Neuronal stem cell (in vitro differentiated cells): ENCODE measurements around the gene NELL1.

Source experiments
- DNase-seq: peaks from one replicate; pipeline ENCODE4 v3.0.0-alpha.2; 2013; ENCODE audit warnings: low spot score
- H2AFZ ChIP-seq: one replicate; pipeline ENCODE4 v1.6.1; 2013; ENCODE audit warnings: mild to moderate bottlenecking, low read length, inconsistent platforms
- H2AK5ac ChIP-seq: 2 replicates; pipeline ENCODE4 v1.6.1; 2013; ENCODE audit warnings: low read depth, mild to moderate bottlenecking, inconsistent platforms, low read length, moderate library complexity, mixed read lengths
- H2BK120ac ChIP-seq: 2 replicates; pipeline ENCODE4 v1.6.1; 2013; ENCODE audit warnings: low read depth, mild to moderate bottlenecking, inconsistent platforms, low read length, moderate library complexity, mixed read lengths
- H2BK12ac ChIP-seq: one replicate; pipeline ENCODE4 v1.6.1; 2013; ENCODE audit warnings: low read length, inconsistent platforms
- H2BK15ac ChIP-seq: 2 replicates; pipeline ENCODE4 v1.6.1; 2013; ENCODE audit warnings: mild to moderate bottlenecking, low read length, inconsistent platforms, mixed read lengths
- H2BK5ac ChIP-seq: one replicate; pipeline ENCODE4 v1.6.1; 2013; ENCODE audit warnings: inconsistent platforms, mild to moderate bottlenecking, low read length, moderate library complexity
- H3K14ac ChIP-seq: one replicate; pipeline ENCODE4 v1.6.1; 2013; ENCODE audit warnings: low read length, inconsistent platforms
- H3K18ac ChIP-seq: 2 replicates; pipeline ENCODE4 v1.6.1; 2013; ENCODE audit warnings: low read length, inconsistent platforms
- H3K23ac ChIP-seq: 2 replicates; pipeline ENCODE4 v1.6.1; 2013; ENCODE audit warnings: low read depth, mild to moderate bottlenecking, mixed read lengths, low read length, inconsistent platforms; ENCODE audit not compliant: poor library complexity
- H3K27ac ChIP-seq: replicated peaks from 3 replicates; pipeline ENCODE4 v1.5.1; 2013; ENCODE audit warnings: low read length, inconsistent platforms
- H3K27me3 ChIP-seq, 3 experiments: 2 replicates each; pipeline ENCODE4 v1.6.1; 2013; ENCODE audit warnings: low read length in 3 of 3, mild to moderate bottlenecking in 2 of 3, inconsistent platforms in 1 of 3, low read depth in 1 of 3, mixed read lengths in 1 of 3, moderate library complexity in 1 of 3; ENCODE audit not compliant: control insufficient read depth in 3 of 3, insufficient read depth in 3 of 3
- H3K36me3 ChIP-seq, 2 donors: replicated peaks in 1 of 2; 2 replicates each; pipeline ENCODE4 v1.6.1; 2013; ENCODE audit warnings: low read length in 2 of 2; ENCODE audit not compliant: control insufficient read depth in 2 of 2, insufficient read depth in 2 of 2
- H3K4ac ChIP-seq: 2 replicates; pipeline ENCODE4 v1.6.1; 2013; ENCODE audit warnings: inconsistent platforms, mild to moderate bottlenecking, low read length, moderate library complexity
- H3K4me1 ChIP-seq, 2 donors: 1 replicate in 1 of 2; 2 replicates in 1 of 2; pipeline ENCODE4 v1.6.1; 2013; ENCODE audit warnings: low read length in 2 of 2, low read depth in 1 of 2; ENCODE audit not compliant: control insufficient read depth in 2 of 2, insufficient read depth in 1 of 2
- H3K4me2 ChIP-seq: one replicate; pipeline ENCODE4 v1.6.1; 2013; ENCODE audit warnings: mild to moderate bottlenecking, low read length, inconsistent platforms; ENCODE audit not compliant: insufficient read depth, poor library complexity, severe bottlenecking
- H3K4me3 ChIP-seq, 2 donors: 2 replicates each; pipeline ENCODE4 v1.5.1; 2013; ENCODE audit warnings: low read length in 2 of 2, mild to moderate bottlenecking in 2 of 2, inconsistent platforms in 1 of 2, moderate library complexity in 1 of 2
- H3K79me1 ChIP-seq: one replicate; pipeline ENCODE4 v1.6.1; 2013; ENCODE audit warnings: low read depth, mild to moderate bottlenecking, inconsistent platforms, low read length, moderate library complexity
- H3K9ac ChIP-seq: one replicate; pipeline ENCODE4 v1.6.1; 2013; ENCODE audit warnings: mild to moderate bottlenecking, low read depth, low read length, inconsistent platforms; ENCODE audit not compliant: poor library complexity
- H3K9me3 ChIP-seq, 2 donors: replicated peaks in 1 of 2; 2 replicates each; pipeline versions ENCODE3 to v1.6.1; 2013; ENCODE audit warnings: low read length in 2 of 2, mild to moderate bottlenecking in 2 of 2, inconsistent platforms in 1 of 2, low read depth in 1 of 2, mixed read lengths in 1 of 2, moderate library complexity in 1 of 2; ENCODE audit not compliant: control insufficient read depth in 2 of 2, insufficient read depth in 1 of 2
- H4K8ac ChIP-seq: one replicate; pipeline ENCODE4 v1.6.1; 2013; ENCODE audit warnings: low read depth, mild to moderate bottlenecking, inconsistent platforms, low read length, moderate library complexity
- H4K91ac ChIP-seq: one replicate; pipeline ENCODE4 v1.6.1; 2013; ENCODE audit warnings: low read length, low read depth, mild to moderate bottlenecking, inconsistent platforms; ENCODE audit not compliant: poor library complexity
- WGBS, 2 donors: extraction: QIAGEN DNeasy Blood & Tissue Kit; methylation state at CpG; one replicate each; pipeline ENCODE4 v1.1.7; 2013; ENCODE audit warnings: missing lambda C conversion rate in 2 of 2, mixed read lengths in 1 of 2; ENCODE audit not compliant: insufficient read length in 2 of 2, insufficient replicate concordance in 1 of 2; ENCODE audit errors: extremely low coverage in 2 of 2; 5-methylcytosine and 5-hydroxymethylcytosine counted together

Gene NELL1

DNA sequence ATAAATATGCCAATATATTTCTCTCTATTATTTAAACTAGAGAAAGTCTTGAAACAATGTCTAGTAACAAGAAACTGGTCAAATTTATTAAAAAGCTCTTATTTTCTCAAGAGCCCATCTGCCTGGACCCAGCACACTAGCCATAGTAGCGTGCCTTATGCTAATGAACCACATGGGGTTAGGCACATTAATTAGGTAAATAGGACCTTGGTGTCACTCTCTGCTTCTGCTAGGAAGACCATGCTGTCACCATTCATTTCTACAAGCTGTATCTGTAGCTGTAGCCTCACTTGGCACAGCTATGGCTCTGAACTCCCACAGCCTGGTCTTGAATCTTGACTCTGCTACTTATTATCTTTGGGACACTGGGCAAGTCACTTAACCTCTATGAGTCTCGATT, 390.5 kb downstream of the NELL1 start:
- Histone ChIP-seq H4K91ac (no peak overlapping the region), H2BK12ac (no peak overlapping the region), H3K27me3 (no peaks in the 10 kb centered on the region), H4K8ac (no peak overlapping the region), H3K36me3 (no peaks in the 10 kb centered on the region), H2AFZ (no peak overlapping the region), H2BK15ac (no peak overlapping the region), H2AK5ac (no peak overlapping the region), H3K4me3 (no peak overlapping the region), H2BK120ac (no peak overlapping the region), H3K9me3 (peaks cover 0 to 2% of the 10 kb centered on the region in 2 donors), H3K4ac (no peak overlapping the region), H3K9ac (no peak overlapping the region), H3K14ac (no peak overlapping the region), H3K79me1 (no peaks in the 10 kb centered on the region), H3K4me2 (no peak overlapping the region), H3K18ac (no peak overlapping the region), H2BK5ac (no peak overlapping the region), H3K4me1 (peaks cover 0 to 2% of the 10 kb centered on the region in 2 donors), H3K27ac (no peak overlapping the region), H3K23ac (no peak overlapping the region)
- DNase-seq: no peak
- WGBS, 2 donors: no CpG with 5 or more reads among the region's 2 CpGs

DNA sequence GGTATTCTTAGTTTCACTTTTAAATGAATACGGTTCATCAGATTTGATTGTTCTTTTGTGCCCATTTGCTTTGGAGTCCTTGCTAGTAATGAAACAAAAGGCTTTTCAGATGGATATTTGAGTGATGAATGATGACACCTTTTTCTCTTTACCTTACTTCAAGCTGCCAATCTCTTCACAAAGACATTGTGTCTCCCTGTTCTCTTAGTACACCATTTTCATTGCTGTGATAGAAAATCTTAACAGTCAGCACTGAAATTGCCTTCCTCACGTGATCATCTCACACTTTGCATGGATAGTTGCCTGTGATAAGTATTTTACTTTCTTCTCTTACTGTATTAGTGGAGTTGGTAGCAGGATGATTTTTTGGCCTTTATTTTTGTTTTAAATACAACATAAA, 396.6 kb downstream of the NELL1 start:
- Histone ChIP-seq H2BK5ac (no peak overlapping the region), H3K4me3 (no peak overlapping the region), H2AK5ac (no peak overlapping the region), H4K91ac (no peak overlapping the region), H3K36me3 (no peaks in the 10 kb centered on the region), H4K8ac (no peak overlapping the region), H3K27me3 (no peaks in the 10 kb centered on the region), H3K23ac (no peak overlapping the region), H3K4ac (no peak overlapping the region), H3K4me1 (no peaks in the 10 kb centered on the region), H2BK120ac (no peak overlapping the region), H2BK15ac (no peak overlapping the region), H3K14ac (no peak overlapping the region), H2BK12ac (no peak overlapping the region), H3K4me2 (no peak overlapping the region), H3K9me3 (peaks cover 0 to 2% of the 10 kb centered on the region in 2 donors), H3K27ac (no peak overlapping the region), H2AFZ (no peak overlapping the region), H3K79me1 (no peaks in the 10 kb centered on the region), H3K9ac (no peak overlapping the region), H3K18ac (no peak overlapping the region)
- WGBS, 2 donors: no CpG with 5 or more reads among the region's 2 CpGs
- DNase-seq: no peak

DNA sequence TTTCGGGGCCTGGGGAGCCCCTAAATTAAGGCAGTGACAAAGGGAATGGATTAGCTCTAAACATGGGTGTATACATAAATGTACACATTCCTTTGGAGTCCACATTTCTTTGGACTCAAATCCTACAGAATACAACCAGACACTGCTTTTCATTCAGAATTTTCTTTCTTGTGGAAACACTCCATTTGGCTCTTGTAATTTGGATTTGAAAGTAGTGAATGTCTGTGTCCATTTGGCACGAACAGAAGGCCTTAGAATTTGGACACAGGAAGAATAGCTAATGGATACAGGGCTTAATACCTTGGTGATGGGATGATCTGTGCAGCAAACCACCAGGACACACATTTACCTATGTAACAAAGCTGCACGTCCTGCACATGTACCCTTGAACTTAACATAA, 399.5 kb downstream of the NELL1 start:
- no peak overlapping the region for H2AFZ ChIP-seq
- H2AK5ac ChIP-seq: no peak overlapping the region
- no peak overlapping the region for H4K91ac ChIP-seq
- no peak overlapping the region for H3K4me2 ChIP-seq
- H3K27ac ChIP-seq: no peak overlapping the region
- H3K27me3 ChIP-seq: no peaks in the 10 kb centered on the region
- no peak overlapping the region for H2BK120ac ChIP-seq
- no peaks in the 10 kb centered on the region for H3K36me3 ChIP-seq
- H3K9ac ChIP-seq: no peak overlapping the region
- H3K14ac ChIP-seq: no peak overlapping the region
- H2BK5ac ChIP-seq: no peak overlapping the region
- DNase-seq: no peak
- no peak overlapping the region for H2BK15ac ChIP-seq
- no CpG with 5 or more reads among the region's 3 CpGs for WGBS, 2 donors
- H4K8ac ChIP-seq: no peak overlapping the region
- peaks cover 0 to 3% of the 10 kb centered on the region in 2 donors for H3K4me1 ChIP-seq
- H3K9me3 ChIP-seq: peaks cover 0 to under 1% of the 10 kb centered on the region in 2 donors
- H3K4ac ChIP-seq: no peak overlapping the region
- no peak overlapping the region for H3K18ac ChIP-seq
- no peak overlapping the region for H3K4me3 ChIP-seq
- H3K23ac ChIP-seq: no peak overlapping the region
- H2BK12ac ChIP-seq: no peak overlapping the region
- H3K79me1 ChIP-seq: no peaks in the 10 kb centered on the region

DNA sequence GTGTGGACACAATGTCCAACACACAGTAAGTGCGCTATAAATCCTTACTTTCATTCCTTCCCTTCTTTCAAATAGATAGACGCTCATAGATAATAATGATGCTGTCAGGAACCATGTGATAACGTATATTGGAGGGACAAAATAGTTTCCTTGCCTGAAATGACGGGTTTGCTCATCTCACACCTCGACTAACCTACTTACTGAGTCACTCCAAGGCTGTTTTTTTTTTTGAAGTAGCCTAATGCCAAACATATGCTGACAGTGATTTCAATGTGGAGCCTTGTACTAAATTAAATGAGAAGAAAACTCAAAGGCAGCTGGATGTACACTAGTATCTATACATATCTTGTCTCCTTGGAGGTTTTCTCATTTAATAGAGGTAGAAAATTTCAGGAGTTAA, 400.5 kb downstream of the NELL1 start:
- no peak overlapping the region for H2BK5ac ChIP-seq
- H3K23ac ChIP-seq: no peak overlapping the region
- no peak overlapping the region for H4K91ac ChIP-seq
- no peaks in the 10 kb centered on the region for H3K36me3 ChIP-seq
- H3K9ac ChIP-seq: no peak overlapping the region
- no CpG with 5 or more reads among the region's 5 CpGs for WGBS, 2 donors
- no peak overlapping the region for H2BK12ac ChIP-seq
- H3K18ac ChIP-seq: no peak overlapping the region
- no peak overlapping the region for H3K4me3 ChIP-seq
- H3K27ac ChIP-seq: no peak overlapping the region
- no peak overlapping the region for H3K4ac ChIP-seq
- H2BK15ac ChIP-seq: no peak overlapping the region
- H2AK5ac ChIP-seq: no peak overlapping the region
- H2BK120ac ChIP-seq: no peak overlapping the region
- H3K4me1 ChIP-seq: peaks cover 0 to 3% of the 10 kb centered on the region in 2 donors
- H3K27me3 ChIP-seq: no peaks in the 10 kb centered on the region
- H3K9me3 ChIP-seq: no peaks in the 10 kb centered on the region
- H4K8ac ChIP-seq: no peak overlapping the region
- no peak overlapping the region for H3K14ac ChIP-seq
- no peaks in the 10 kb centered on the region for H3K79me1 ChIP-seq
- DNase-seq: no peak
- no peak overlapping the region for H2AFZ ChIP-seq
- no peak overlapping the region for H3K4me2 ChIP-seq
